IPS-18c (cell line): Measurements from ENCODE around the gene LRRC74A.

Experiments
- H3K4me3 ChIP-seq: 2 replicates; pipeline ENCODE4 v1.7.0; 2013; ENCODE audit warnings: low read depth, mild to moderate bottlenecking, low read length, moderate library complexity; ENCODE audit not compliant: insufficient read depth
- H3K9me3 ChIP-seq: one replicate; pipeline ENCODE4 v1.6.1; 2013; ENCODE audit warnings: mild to moderate bottlenecking, low read length, moderate library complexity; ENCODE audit not compliant: control insufficient read depth, insufficient read depth

LRRC74A gene

DNA sequence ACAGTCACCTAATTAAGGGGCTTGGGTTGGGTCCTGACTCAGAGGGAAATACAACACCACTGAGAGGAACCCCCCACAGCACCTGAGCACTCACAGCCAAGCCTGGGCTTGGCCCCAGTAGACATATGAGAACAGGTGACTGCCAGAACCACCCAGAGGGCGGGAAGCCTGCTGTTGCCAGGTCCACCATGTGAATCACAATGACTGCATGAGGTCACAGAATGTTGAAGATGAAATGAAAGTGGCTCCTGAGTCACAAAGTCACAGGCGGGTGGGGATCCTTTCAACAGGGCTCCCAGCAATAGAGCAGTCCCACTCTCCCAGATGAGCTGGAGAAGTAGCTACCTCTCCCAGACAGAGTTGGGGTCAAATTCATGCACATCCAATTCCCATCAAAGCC is at the start of gene LRRC74A:
Gene LRRC74A (plus strand): TSS at position 287 of the 400 bp plus-strand sequence. CDS start 290 bp downstream, outside the sequence.
- H3K4me3 ChIP-seq, result no peak within 1 kb of the TSS
- no peaks in the 10 kb centered on the region for H3K9me3 ChIP-seq

DNA sequence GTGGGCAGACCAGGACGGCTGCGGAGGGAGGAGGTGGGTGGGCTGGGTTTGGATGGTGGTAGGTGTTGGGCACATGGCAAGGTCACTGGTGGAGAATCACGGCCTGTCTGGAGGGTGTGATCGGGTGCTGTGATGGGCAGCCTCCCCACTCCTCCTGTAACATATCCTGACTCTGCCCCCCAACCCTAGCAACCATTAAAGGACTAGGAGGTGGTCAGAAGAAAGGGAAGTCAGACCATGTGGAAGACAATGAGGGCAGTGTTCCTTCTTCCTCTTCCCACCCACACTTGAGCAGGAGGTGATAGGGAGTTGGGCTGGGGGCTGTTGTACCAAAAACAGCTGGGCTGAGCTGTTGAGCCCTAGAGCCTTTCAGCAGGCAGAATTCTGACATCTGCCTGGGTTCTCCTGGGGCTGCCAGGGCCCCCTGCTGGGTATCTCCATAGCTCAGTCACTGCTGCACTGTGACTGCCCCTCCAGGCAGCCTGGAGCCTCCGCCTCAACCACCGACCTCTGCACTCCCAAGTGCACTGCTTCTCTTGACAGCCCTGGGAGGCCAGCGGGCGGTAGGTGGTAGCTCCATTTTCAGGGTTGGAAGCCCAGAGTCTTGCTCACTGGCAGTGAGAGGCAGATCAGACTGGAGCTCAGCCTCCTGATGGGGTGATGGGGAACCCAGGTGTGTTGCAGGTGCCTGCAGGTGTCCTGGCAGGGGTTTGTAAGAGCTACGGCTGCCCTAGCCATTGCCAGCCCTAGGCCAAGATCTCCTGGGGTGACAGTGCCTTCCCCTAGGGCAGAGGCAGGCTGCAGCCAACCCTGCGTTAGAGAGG is 49.6 kb upstream of the LRRC74A start:
- Histone ChIP-seq H3K9me3 (no peaks in the 10 kb centered on the region), H3K4me3 (no peak overlapping the region)

DNA sequence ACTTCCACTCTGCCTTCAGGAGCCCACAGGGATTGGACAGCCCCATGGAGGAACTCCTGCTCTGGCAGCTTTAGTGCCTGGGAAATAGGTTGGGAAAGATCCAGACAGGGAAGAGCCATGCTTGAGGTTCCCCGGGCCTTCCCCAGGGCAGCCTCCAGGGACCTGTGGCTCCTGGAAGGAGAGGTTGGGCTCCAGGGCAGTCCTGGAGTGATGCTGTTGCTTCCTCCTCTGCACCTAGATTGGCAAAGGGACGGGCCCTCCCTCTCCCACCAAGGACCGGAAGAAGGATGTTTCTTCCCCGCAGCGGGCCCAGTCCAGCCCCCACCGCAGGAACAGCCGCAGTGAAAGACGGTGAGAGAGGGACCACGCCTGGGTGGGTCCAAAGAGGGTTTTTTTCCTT is 48.5 kb upstream of the LRRC74A start:
- Histone ChIP-seq H3K9me3 (no peaks in the 10 kb centered on the region), H3K4me3 (no peak overlapping the region)

DNA sequence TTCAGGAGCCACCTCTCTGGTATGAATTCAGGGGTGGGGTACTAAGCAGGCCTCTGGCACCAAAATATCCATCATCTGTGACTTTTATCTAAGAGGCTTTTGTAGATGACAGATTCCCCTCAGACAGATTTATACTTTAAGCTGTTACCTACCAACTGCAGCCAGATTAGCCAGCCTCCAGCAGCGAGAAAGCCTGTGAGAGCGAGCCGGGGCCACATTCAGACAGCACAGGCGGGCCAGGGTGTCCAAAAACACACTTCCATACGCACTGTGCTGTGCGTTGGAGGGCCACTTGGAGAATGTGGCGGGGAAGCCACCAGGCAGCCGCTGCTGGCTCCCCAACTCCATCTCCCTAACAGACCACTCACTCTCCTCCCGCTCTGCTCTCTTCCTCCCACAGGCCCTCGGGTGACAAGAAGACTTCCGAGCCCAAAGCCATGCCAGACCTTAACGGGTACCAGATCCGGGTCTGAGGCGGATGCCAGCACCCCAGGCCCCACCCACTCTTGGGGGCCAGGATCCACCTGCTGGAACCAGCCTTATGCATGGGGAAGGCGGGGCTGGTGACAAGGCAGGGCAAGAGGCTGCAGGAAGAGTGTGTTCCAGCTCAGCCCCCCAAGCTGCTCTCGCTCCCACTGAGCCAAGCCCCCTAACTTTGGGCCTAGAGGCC is 47.5 kb upstream of the LRRC74A start:
- no peak overlapping the region; the same call in 1 of the 2 replicates for H3K4me3 ChIP-seq
- H3K9me3 ChIP-seq, result no peaks in the 10 kb centered on the region

DNA sequence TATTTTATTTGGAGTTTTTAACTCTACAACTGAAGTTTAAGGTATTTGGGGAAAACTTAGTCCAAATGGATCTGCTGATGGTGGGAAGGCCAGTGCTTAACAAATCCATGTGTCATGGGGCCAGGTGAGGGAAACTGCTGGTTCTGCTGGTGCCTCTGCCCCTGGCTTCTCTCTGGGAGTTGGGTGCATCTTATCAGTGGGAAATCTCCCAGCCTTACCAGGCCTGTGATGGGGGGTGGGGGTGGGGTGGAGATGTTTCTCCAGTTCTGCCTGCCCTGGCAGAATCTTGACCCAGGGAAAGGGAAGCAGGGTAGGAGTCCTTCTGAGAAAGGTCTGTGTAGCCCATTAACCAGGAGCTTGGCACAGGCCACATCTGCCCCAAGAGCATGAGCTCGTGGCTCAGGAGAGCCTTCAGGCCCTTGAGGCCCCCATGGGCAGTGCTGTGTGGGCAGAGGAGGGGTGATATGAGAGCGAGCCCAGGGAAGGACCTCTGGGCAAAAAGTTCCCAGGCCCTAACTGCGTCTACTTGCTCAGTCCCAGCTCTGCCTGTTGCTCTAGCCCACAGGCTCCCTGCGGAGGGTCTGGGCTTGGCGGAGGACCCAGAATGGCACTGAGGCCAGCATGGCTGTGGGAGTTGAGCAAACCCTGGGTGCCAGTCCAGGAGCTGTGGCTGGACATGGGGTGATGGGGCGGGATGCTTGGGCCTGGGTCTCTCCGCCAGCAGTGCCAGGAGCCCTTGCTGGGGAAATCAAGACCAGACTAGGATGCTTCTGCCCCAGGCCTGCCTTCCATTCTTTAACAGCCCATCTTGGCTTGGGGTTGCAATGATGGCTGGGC is 46.8 kb upstream of the LRRC74A start:
- Histone ChIP-seq H3K9me3 (no peaks in the 10 kb centered on the region), H3K4me3 (no peak overlapping the region)

DNA sequence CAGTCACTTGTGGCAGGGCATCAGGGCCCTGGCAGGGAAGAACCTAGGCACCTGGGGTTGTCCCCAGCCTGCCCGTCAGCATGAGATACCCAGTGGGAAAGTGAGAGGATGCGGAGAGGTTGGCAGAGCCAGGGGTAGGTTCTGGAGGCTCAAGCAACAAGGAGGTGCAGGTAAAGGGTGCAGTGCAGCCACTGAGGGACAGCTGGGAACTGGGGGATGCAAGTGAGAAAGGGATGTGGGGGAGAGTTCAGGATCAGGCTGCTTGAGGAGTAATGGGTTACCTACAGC is 46.2 kb upstream of the LRRC74A start:
- H3K4me3 ChIP-seq, result no peak overlapping the region
- no peaks in the 10 kb centered on the region for H3K9me3 ChIP-seq

DNA sequence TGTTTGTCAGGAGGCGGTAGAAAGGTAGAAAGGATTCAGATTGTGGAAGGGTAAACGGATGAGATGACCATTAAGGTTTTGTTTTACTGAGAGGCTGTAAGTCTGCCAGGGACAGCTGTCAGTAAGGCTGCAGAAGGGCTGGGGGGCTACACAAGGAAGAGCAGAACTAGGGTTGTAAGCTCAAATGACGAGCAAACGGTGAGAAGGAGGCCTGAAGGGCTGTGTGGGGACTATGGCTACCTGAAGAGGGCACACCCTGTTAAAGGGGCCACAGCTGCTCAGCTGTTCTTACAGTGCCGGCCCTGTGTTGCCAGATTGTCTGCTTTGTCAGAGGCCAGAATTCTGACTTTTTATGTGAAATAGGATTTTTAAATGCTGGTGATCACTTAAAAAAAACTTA is 45.8 kb upstream of the LRRC74A start:
- Histone ChIP-seq H3K4me3 (no peak overlapping the region), H3K9me3 (no peaks in the 10 kb centered on the region)

DNA sequence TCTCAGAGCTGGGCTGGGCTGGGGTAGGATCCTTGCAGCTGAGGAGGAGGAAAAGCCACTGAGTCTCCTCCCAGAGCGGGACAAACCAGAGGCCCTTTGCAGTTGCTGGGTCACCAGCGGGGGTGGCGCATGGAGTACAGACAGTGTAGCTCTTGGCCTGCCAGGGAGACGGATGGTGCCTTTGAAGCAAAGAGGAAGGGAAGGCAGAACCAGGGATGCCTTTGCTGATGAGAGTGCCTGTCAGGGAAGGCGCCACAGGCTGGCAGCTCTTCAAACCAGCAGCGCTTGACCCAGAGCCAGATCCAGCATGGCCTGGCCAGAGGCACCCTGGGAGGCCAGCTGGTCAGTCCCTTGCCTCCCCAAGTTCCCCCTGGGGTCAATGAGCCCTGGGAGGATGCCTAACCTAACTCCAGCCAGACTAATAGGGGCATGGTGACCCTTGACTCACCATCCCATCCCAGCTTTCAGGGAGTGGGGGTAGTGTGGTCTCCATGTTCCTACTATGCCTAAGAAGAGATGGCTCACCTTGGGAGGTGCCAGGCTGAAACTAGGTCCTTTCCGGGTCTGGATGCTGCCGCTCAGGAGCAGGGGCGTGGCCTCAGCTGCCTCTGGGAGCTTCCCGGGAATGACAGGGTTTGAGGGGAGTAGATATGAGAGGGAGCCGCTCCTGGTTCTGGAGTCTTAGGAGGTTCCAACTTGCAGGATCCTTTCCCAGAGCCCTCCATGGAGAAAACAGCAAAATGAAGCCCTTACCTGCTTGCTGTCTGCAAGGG is 45.1 kb upstream of the LRRC74A start:
- Histone ChIP-seq H3K9me3 (no peaks in the 10 kb centered on the region), H3K4me3 (no peak overlapping the region)

DNA sequence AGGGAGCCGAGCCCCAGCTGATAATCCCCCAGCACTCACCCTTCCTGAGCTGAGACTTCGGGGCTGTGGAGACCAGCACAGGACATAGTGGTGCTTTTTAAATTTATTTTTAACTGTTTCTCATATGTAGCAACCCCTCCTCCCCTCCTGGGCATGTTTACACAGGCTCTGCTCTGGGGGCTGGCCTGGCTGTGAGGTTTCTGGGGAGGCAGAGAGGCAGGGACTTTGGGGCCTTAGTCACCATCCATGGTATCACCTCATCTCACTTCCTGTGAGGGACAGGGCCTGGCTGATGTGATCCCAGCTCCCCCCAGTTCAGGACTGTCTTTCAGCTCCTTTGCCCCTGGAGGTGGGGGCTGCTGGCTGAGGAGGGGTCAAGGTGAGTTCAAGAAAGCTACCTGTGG is 44.6 kb upstream of the LRRC74A start:
- Histone ChIP-seq H3K9me3 (no peaks in the 10 kb centered on the region), H3K4me3 (no peak overlapping the region)

DNA sequence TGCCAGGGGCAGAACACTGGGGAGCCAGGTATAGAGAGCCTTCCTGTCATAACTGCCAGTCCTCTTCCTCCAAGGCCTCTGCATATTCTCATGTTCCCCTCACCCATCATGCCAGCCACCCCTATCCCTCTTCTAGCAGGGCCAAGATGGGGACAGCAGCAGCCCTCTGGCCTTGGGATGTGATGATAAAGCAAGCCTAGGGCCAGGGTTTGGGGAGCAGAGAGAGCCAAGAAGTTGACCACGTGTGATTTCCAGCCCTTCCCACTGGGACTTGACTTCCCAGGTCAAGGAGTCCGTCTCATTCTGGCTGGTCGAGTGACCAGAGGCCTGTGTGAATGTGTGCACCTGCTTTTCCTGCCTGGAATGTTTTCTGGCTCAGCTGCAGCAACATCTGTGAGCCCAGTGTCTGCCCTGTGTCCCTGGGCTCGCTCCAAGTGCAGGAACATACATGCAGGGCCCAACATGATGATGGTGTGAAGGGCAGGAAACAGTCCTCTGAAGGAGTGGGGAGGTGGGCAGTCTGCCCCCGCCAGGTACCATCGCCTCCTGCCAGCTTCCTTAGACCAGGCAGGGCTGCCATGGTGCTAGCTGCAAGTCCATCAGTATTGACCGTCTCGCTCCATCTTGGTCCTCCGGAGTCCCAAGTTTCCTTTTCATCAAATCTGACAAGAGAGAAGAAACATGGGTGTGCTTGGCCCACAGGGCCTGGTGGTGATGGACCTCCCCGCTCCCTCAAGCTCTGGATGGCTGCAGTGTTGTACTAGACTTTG is 43.9 kb upstream of the LRRC74A start:
- H3K9me3 ChIP-seq, result no peaks in the 10 kb centered on the region
- no peak overlapping the region for H3K4me3 ChIP-seq

DNA sequence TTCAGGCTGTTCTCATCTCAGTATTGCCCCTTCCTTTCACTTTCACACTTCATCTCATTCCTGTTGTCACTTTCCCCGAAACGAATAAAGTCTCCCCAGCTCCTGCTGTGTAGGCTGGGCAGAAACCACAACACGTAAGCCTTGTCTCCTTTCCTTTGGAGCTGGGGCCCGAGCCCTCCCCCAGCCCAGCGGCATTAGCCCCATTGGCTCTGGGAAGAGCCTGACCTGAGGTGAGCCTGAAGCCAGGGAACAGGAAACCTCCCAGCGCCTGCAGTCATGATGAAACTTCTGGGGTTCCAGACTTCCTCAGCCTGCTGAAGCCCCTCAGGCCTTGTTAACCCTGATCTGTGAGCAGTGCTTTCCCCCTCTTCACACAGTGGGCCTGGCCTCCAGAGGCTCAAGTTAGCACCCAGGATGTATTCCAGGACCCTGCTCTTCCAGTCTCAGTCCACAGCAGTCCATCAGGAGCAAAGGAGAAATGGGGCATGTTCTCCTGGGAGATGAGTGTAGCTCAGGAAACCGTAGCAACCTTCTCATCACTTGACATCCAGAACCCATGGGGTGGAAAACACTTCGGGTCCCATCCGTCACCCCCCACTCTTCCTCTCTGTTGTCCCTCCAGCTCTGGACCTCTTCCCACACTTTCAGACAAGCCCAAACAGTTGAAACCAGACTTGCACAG is 43.2 kb upstream of the LRRC74A start:
- H3K9me3 ChIP-seq, result no peaks in the 10 kb centered on the region
- H3K4me3 ChIP-seq, result no peak overlapping the region

DNA sequence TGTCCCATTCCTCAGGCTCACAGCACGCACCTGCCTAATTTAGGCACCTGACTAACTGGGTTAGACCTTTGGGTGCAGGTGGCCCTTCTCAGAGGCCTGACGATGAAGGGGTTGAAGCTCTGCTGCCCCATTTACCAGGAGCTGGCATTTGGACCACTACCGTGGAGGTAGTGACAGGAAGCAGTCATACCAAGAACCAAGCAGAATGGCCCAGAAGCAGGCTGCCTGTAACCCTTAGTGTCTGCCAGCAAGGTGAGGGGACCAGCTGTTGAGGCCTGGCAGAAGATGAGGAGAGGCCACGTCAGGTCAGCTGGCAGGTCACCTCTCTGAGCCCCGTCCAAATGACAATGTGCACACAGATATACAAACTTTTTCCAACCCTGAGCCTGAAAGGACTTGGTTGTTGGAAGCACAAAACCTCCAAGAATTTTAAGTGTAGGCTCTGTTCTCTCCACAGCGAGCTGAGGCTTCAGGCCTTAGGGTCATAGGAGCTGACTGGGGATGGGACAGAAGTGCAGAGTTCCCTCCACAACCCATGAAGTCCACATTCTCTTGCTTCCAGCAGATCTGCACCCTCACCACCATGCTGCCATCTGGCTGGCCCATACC is 41.8 kb upstream of the LRRC74A start:
- no peaks in the 10 kb centered on the region for H3K9me3 ChIP-seq
- no peak overlapping the region for H3K4me3 ChIP-seq

DNA sequence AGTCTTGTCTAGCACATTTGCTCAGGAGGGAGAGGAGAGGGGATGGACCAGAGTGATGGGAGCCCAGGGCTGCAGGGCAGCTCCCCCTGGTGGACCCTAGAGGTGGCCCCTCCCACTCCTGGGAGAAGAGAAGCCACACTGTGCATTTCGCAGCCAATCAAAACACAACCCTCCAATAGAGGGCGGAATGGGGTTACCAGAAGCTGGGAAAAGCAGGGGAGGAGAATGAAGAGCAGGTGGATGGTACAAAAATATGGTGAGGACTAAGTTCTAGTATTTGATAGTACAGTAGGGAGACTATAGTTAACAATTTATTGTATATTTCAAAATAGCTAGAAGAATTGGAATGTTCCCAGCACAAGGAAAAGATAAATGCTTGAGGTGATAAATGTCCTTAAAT is 41.3 kb upstream of the LRRC74A start:
- Histone ChIP-seq H3K4me3 (no peak overlapping the region), H3K9me3 (no peaks in the 10 kb centered on the region)

DNA sequence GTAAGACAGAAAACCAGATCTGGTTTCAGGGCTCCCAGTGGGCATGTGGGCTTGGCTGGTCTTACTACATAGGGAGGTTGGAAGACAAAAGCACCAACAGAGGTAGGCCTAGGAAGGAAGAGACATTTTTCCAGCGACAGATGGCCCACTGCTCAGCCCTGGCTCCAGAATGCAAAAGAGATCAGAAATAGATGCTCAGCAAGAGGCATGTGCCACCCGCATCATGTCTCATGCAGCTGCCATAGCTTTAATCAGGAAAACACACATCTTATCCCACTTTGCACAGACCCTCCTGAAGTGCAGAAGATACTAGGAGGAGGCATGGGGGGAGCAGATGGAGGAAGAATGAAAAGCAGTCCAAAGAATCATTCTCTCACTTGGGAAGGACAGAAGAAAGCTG is 39.6 kb upstream of the LRRC74A start:
- no peak overlapping the region for H3K4me3 ChIP-seq
- H3K9me3 ChIP-seq, result no peaks in the 10 kb centered on the region

DNA sequence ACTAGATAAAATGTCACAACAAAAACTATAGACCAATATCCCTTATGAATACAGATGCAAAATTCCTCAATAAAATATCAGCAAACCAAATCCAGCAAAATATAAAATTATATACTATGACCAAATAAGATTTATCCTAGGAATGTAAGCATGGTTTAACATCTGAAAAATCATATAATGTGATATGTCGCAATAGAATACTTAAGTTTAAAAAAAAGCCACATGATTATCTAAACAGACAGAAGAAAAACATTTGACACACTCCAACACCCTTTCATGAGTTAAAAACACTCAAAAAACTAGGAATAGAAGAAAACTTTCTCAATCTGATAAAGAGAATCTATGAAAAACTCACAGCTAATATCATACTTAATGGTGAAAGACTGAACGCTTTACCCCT is 33.8 kb upstream of the LRRC74A start:
- Histone ChIP-seq H3K9me3 (no peaks in the 10 kb centered on the region), H3K4me3 (no peak overlapping the region)

DNA sequence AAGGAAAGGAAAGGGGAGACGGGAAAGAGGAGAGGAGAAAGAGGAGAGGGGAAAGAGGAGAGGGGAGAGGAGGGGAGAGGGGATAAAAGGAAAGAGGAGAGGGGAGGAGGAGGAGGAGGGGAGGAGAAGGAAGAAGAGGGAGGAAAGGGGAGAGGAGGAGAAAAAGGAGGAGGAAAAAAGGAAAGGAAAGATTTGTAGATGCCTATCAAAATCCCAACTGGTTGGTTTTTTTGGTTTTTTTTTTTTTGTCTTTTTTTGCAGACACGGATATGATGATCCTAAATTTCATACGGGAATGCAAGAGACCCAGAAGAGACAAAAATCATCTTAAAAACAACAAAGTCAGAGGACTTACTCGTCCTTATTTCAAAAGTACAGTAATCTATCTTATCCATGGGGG is 32.9 kb upstream of the LRRC74A start:
- Histone ChIP-seq H3K4me3 (no peak overlapping the region), H3K9me3 (no peaks in the 10 kb centered on the region)
